IMR-90 (cell line): Measurements from ENCODE around the gene THAP10.

Experiments
- CHD1 ChIP-seq: IDR thresholded peaks from 2 replicates; pipeline ENCODE4 v1.6.1; 2012; ENCODE audit warnings: low read depth, low read length, improper control_type of control experiment
- CTCF ChIP-seq: conservative IDR thresholded peaks from 2 replicates; pipeline ENCODE4 v1.5.1; 2012; ENCODE audit warnings: mild to moderate bottlenecking, low read depth, low read length, improper control_type of control experiment
- FOS ChIP-seq: fragments of 150-350 bp; IDR thresholded peaks from 2 replicates; pipeline ENCODE4 v1.6.1; 2016; ENCODE audit warnings: low read depth, low read length
- RAD21 ChIP-seq: IDR thresholded peaks from 2 replicates; pipeline ENCODE4 v1.6.1; 2012; ENCODE audit warnings: low read length, improper control_type of control experiment

GRCh38 chr15:70837476-70837875 lies 54.8 kb downstream of the THAP10 start:
- TF ChIP-seq CTCF, result no peak
- no peak for TF ChIP-seq RAD21
- TF ChIP-seq CHD1, result no peak
- TF ChIP-seq FOS, result no peak
